ENCODE results near the gene GALNS. TPM values are rescaled to one million over a fixed set of nuclear protein-coding genes. Genes with fewer than 3 reads are reported as not detected.
A peak's percentile ranks its signal among the peaks of the same experiment; 100 is the strongest.

The GALNS gene
- total RNA-seq, 1 donor from 2014 or later, result 18.3 TPM

DNA sequence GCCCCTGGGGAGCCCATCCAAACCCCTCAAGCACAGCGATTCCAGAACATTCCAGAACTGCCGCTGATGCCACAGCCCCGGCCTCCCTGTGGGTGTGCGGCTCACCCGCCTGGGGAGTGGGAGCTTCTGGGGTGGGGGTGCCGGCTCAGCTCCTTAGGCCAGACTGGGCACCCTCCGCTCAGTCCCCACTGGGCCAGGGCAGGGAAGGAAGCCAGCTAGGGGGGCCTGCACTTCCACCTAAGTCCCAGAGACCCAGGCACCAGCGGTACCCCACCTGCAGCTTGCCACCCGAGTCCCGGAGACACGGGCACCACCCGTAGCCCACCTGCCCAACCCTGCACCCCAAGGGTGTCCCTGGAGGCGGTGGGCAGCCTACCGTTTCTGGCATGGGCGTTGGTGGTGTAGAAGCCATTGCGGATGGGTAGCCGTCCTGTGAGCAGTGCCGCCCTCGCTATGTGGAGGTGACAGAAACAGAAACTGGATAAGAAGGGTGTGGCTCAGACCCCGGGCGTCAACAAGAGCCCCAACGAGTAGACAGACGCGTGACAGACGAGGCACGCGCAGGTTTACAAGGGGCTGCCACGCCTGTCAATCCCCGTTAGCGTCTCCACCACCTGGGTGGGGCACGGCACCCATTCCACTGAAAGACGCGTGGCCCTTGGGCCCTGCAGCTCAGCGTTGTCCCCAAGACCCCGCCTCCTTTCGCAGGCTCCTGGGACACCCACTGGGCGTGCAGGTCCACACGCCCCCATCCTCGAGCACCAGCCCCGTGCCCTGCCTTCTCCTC, 15.0 kb downstream of the GALNS start:
- no peak for DNase-seq (ENCODE audit: low read depth)
- TF ChIP-seq, protein P1, sequence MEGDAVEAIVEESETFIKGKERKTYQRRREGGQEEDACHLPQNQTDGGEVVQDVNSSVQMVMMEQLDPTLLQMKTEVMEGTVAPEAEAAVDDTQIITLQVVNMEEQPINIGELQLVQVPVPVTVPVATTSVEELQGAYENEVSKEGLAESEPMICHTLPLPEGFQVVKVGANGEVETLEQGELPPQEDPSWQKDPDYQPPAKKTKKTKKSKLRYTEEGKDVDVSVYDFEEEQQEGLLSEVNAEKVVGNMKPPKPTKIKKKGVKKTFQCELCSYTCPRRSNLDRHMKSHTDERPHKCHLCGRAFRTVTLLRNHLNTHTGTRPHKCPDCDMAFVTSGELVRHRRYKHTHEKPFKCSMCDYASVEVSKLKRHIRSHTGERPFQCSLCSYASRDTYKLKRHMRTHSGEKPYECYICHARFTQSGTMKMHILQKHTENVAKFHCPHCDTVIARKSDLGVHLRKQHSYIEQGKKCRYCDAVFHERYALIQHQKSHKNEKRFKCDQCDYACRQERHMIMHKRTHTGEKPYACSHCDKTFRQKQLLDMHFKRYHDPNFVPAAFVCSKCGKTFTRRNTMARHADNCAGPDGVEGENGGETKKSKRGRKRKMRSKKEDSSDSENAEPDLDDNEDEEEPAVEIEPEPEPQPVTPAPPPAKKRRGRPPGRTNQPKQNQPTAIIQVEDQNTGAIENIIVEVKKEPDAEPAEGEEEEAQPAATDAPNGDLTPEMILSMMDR (conservative IDR thresholded peaks at IDR 0.05; ENCODE audit: low read depth, low read length), result no peak
- H3K4me3 ChIP-seq (ENCODE audit: low read depth, low read length), result no peak overlapping the region

DNA sequence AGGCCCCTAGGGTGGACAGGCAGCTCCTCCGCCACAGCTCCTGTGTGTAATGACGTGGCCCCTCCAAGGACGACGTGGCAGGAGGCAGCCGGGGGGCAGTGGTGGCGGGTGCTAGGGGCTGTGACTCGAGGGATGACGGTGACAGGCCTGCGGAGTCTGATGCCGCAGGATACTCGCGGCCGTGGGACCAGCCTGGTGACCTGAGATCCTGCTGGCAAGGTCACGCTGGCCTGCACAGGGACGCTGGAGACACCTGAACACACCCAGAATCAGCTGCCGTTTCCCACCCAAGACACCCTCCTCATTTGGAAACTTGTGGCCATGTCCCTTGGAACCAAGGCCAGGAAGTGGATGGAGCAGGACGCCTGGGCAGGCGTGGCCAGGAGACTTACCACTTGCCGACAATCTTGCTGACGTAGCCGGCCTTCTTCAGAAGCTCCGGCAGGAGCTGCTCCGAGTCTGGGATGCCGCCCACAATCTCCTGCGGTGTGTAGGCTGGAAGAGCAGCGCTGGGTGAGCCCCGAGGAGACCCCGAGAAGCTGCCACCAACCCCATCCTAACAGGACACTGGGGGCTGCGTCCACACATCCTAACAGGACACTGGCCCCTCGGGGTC, 16.0 kb downstream of the GALNS start:
- TF ChIP-seq, protein P1 (conservative IDR thresholded peaks at IDR 0.05; ENCODE audit: low read depth, low read length), result no peak
- no peak overlapping the region for H3K4me3 ChIP-seq (ENCODE audit: low read depth, low read length)
- DNase-seq (ENCODE audit: low read depth), result no peak

DNA sequence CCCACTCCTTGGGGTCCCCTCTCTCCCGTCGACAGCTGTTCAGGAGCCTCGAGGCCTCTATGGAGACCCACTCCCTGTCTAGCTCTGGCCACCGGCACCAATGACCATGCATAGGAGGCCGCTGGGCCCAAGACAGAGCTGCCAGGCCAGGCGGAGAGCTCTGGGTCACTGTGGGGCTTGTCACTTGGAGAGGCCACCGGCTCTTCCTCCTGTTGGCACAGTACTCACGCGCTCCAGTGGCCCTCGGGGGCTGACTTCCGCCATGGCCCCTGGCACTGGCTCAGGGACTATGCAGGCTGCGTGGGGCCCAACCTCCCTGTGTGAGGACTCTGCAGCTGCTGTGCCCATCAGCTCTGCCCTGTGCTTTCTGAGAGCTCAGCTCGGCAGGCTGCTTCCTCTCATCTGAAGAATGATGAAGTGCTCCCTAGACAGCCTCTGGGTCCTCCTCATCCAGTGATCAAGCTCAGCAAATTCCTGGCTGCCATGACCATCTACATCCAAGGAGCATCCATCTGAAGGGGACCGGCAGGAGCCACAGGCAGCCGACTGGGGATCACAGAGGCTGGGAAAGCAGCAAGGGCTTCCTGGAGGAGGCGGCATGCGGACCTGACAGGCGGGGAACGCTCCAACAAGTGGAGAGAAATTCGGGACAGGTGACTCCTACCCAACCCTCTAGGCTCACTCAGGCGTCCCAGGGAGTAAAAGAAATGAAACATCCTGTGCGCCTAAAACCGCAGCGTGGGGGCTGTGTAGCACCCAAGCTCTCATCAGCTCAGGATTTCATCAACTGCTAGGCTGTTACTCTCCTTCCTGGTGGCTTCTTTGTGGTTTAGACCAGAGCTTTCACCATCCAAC, 16.8 kb downstream of the GALNS start:
- TF ChIP-seq, protein P1 (conservative IDR thresholded peaks at IDR 0.05; ENCODE audit: low read depth, low read length), result no peak
- no peak for DNase-seq (ENCODE audit: low read depth)
- H3K4me3 ChIP-seq (ENCODE audit: low read depth, low read length), result no peak overlapping the region

DNA sequence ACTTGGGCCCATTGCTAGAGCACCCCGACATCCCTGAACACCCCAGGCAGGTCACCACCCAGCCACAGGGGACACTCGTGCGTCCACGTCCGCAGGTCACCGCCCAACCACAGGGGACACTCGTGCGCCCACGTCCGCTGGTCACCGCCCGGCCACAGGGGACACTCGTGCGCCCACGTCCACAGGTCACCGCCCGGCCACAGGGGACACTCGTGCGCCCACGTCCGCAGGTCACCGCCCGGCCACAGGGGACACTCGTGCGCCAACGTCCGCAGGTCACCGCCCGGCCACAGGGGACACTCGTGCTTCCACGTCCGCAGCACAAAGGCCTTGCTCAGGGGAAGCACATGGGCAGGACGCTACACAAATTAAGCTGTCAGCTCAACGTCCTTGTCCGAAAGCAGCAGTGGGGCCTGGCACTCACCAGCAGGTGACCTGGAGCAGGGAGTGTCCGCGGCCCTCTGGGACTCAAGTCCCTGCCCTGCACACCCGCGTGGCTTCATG, 17.7 kb downstream of the GALNS start:
- no peak overlapping the region for H3K4me3 ChIP-seq (ENCODE audit: low read depth, low read length)
- TF ChIP-seq, protein P1 (conservative IDR thresholded peaks at IDR 0.05; ENCODE audit: low read depth, low read length), result peak; percentile 24
- no peak for DNase-seq (ENCODE audit: low read depth)

DNA sequence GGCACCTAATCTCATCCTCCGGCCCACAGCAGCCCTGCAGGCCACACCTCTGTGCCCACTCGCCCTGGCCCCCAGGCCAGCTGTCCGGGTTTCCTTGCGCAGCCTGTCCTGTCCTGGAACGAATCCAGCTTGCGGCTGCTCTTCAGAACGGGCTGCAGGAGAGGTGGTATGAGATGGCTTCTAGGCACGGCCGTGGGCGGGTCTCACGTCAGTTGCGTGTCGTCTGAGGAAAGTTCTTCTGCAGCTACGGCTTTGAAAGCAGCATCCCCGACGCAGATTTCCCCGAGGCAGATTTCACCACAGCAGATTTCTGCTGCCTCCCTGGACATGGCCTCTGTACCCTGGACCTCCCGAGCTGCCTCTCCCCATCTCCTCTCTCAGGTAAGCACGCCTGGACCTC, 18.2 kb downstream of the GALNS start:
- TF ChIP-seq, protein P1 (conservative IDR thresholded peaks at IDR 0.05; ENCODE audit: low read depth, low read length), result no peak
- DNase-seq (ENCODE audit: low read depth), result no peak
- no peak overlapping the region for H3K4me3 ChIP-seq (ENCODE audit: low read depth, low read length)

DNA sequence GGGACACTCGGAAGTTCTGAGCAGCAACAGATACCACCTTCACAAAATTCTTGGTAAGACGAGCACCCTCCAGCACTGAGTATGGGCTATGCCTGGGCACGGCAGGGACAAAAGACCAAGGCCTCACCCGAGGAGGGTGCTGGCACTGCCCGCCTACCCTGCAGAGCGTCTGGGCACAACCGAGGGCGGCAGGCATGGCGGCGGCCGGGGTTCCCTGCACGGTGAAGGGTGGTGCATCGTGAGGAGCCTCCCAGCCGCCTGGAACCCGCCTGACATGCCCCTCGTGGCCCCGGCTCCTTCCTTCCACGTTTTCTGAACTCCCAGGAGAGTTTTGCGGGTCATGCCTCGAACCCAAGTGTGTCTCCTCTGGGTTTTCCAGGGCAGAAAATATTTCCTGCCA, 18.9 kb downstream of the GALNS start:
- no peak for DNase-seq (ENCODE audit: low read depth)
- no peak overlapping the region for H3K4me3 ChIP-seq (ENCODE audit: low read depth, low read length)
- TF ChIP-seq, protein P1 (conservative IDR thresholded peaks at IDR 0.05; ENCODE audit: low read depth, low read length), result no peak

Data from epithelial cell of proximal tubule (primary cell).